CD4-positive, alpha-beta memory T cell (primary cell): ENCODE measurements around the gene COLEC11. TPM values are rescaled to one million over a fixed set of nuclear protein-coding genes. Genes with fewer than 3 reads are reported as not detected.
"Not testable (repeated sequence)": the region's sequence is repeated elsewhere in the genome, so short reads cannot be mapped to it uniquely, and the experiment has no call there.

Experiments used
- CTCF ChIA-PET: fragments of 350-600 bp; sonication (Branson Sonifier 250); formaldehyde crosslinking; loops from one replicate; lab custom pipeline; 2021; ENCODE audit warnings: inconsistent platforms; ENCODE audit not compliant: partially characterized antibody; lab: Charles Lee
- POLR2A ChIA-PET: fragments of 350-600 bp; sonication (Branson Sonifier 250); formaldehyde crosslinking; loops from one replicate; lab custom pipeline; 2021; ENCODE audit not compliant: partially characterized antibody; lab: Charles Lee
- DNase-seq, 5 donors: peaks; one replicate each; pipeline versions ENCODE4 v3.0.0 to v3.0.0-alpha.2; 2020 to 2022; ENCODE audit warnings: mixed read lengths in 1 of 5
- H3K27ac ChIP-seq: one replicate; pipeline ENCODE4 v1.7.0; 2013; ENCODE audit warnings: low read depth, low read length
- H3K27me3 ChIP-seq: 2 replicates; pipeline ENCODE4 v1.7.0; 2013; ENCODE audit warnings: mild to moderate bottlenecking, low read length, moderate library complexity; ENCODE audit not compliant: insufficient read depth
- H3K36me3 ChIP-seq: 2 replicates; pipeline ENCODE4 v1.7.0; 2013; ENCODE audit warnings: mild to moderate bottlenecking, low read length, moderate library complexity; ENCODE audit not compliant: insufficient read depth
- H3K4me1 ChIP-seq: 2 replicates; pipeline ENCODE4 v1.7.0; 2013; ENCODE audit warnings: mild to moderate bottlenecking, low read length, moderate library complexity; ENCODE audit not compliant: insufficient read depth
- H3K4me3 ChIP-seq, 2 donors: one replicate each; pipeline ENCODE4 v1.7.0; 2013; ENCODE audit warnings: low read length in 2 of 2, mild to moderate bottlenecking in 1 of 2
- H3K9me3 ChIP-seq, 2 donors: one replicate each; pipeline ENCODE4 v1.7.0; 2013; ENCODE audit warnings: low read length in 2 of 2, control low read depth in 1 of 2; ENCODE audit not compliant: control insufficient read depth in 1 of 2
- H3K27ac Mint-ChIP-seq, 7 donors: one replicate each; pipeline ENCODE4 v1.8.0; 2020 to 2021; ENCODE audit warnings: mixed read lengths in 7 of 7, mild to moderate bottlenecking in 6 of 7, inconsistent platforms in 3 of 7, moderate library complexity in 3 of 7
- H3K27me3 Mint-ChIP-seq, 2 donors: one replicate each; pipeline ENCODE4 v1.8.0; 2020 to 2021; ENCODE audit warnings: mixed read lengths in 2 of 2
- H3K36me3 Mint-ChIP-seq, 2 donors: one replicate each; pipeline ENCODE4 v1.8.0; 2020 to 2021; ENCODE audit warnings: mixed read lengths in 2 of 2, inconsistent platforms in 1 of 2, mild to moderate bottlenecking in 1 of 2
- H3K4me1 Mint-ChIP-seq, 4 donors: one replicate each; pipeline ENCODE4 v1.8.0; 2020 to 2021; ENCODE audit warnings: mixed read lengths in 4 of 4, mild to moderate bottlenecking in 1 of 4
- H3K4me3 Mint-ChIP-seq, 8 donors: one replicate each; pipeline ENCODE4 v1.8.0; 2020 to 2021; ENCODE audit warnings: mixed read lengths in 8 of 8, mild to moderate bottlenecking in 7 of 8, moderate library complexity in 6 of 8, inconsistent platforms in 3 of 8
- H3K9me3 Mint-ChIP-seq, 8 donors: one replicate each; pipeline ENCODE4 v1.8.0; 2020 to 2021; ENCODE audit warnings: mixed read lengths in 8 of 8, mild to moderate bottlenecking in 5 of 8, inconsistent platforms in 3 of 8, moderate library complexity in 1 of 8
- intact Hi-C: fragments of 100-400 bp; cut with micrococcal nuclease; formaldehyde crosslinking; loops from one replicate; pipeline ENCODE4 v1.15.1; 2023
- polyA plus RNA-seq, 2 donors: library from polyadenylated mRNA; unstranded; fragments of 300-500 nt; fragmentation: Illumina TruSeq; gene quantifications; one replicate each; pipeline ENCODE4 v1.2.3, GENCODE V29; 2021
- total RNA-seq, 2 experiments: library from RNA; stranded (reverse); gene quantifications; one replicate each; pipeline ENCODE4 v1.2.3, GENCODE V29; 2021

The COLEC11 gene
- total and polyA plus RNA-seq, 4 experiments from 2014 or later: 0.30 TPM; not detected in 3

- intact Hi-C loops: no loop called here
- peak overlapping the region in 2 of 7 donors; percentile 3 to 57 for H3K27ac Mint-ChIP-seq
- H3K9me3 Mint-ChIP-seq: peaks cover 0 to 2% (median 0%) of the 10 kb centered on the region in 8 donors
- H3K4me1 Mint-ChIP-seq: peaks cover 7 to 28% (median 19%) of the 10 kb centered on the region in 4 donors
- ChIA-PET CTCF (interaction anchor here (7.8 kb wide), 1 partner anchor 233 kb away, joined by 109 read pairs; no protein-coding TSS in a partner anchor), POLR2A (no interaction called here)
- H3K4me3 Mint-ChIP-seq: no peak overlapping the region
- H3K36me3 Mint-ChIP-seq: no peaks in the 10 kb centered on the region
- peaks cover 8% of the 10 kb centered on the region for H3K4me1 ChIP-seq
- no peaks in the 10 kb centered on the region for H3K27me3 Mint-ChIP-seq
- H3K27me3 ChIP-seq: no peaks in the 10 kb centered on the region
- no peak overlapping the region for H3K27ac ChIP-seq
- no peak overlapping the region for H3K4me3 ChIP-seq
- no peaks in the 10 kb centered on the region for H3K36me3 ChIP-seq
- H3K9me3 ChIP-seq: no peaks in the 10 kb centered on the region
- DNase-seq: no peak
These were observed 61.2 kb downstream of the COLEC11 start for GRCh38 chr2:3655871-3656761.

GRCh38 chr2:3656762-3657721 is 62.1 kb downstream of the COLEC11 start:
- Histone ChIP-seq H3K4me3 (no peak overlapping the region), H3K36me3 (no peaks in the 10 kb centered on the region), H3K27ac (no peak overlapping the region), H3K27me3 (no peaks in the 10 kb centered on the region), H3K4me1 (peaks cover 11% of the 10 kb centered on the region), H3K9me3 (no peaks in the 10 kb centered on the region)
- Mint-ChIP-seq H3K27me3 (no peaks in the 10 kb centered on the region), H3K9me3 (peaks cover 0 to 2% (median 0%) of the 10 kb centered on the region in 8 donors), H3K4me3 (peak overlapping the region in 1 of 8 donors; percentile 24), H3K4me1 (peaks cover 4 to 21% (median 17%) of the 10 kb centered on the region in 4 donors), H3K27ac (no peak overlapping the region), H3K36me3 (no peaks in the 10 kb centered on the region)
- ChIA-PET CTCF (interaction anchor here (7.8 kb wide), 1 partner anchor 234 kb away, joined by 109 read pairs; no protein-coding TSS in a partner anchor), POLR2A (no interaction called here)
- DNase-seq: no peak
- intact Hi-C loops: no loop called here

GRCh38 chr2:3657881-3658280 is 63.0 kb downstream of the COLEC11 start, which contains the start of gene ALLC:
Gene ALLC, plus strand, starts transcription at chr2:3658200. Its CDS starts 12,958 bp downstream, at chr2:3671158.
- no peaks in the 10 kb centered on the region for H3K27me3 ChIP-seq
- DNase-seq: no peak
- no peak within 1 kb of the TSS for H3K27ac Mint-ChIP-seq
- intact Hi-C loops: no loop called here
- no peak within 1 kb of the TSS for H3K27ac ChIP-seq
- peaks cover 0 to 2% (median 0%) of the 10 kb centered on the region in 8 donors for H3K9me3 Mint-ChIP-seq
- no peaks in the 10 kb centered on the region for H3K36me3 ChIP-seq
- H3K36me3 Mint-ChIP-seq: no peaks in the 10 kb centered on the region
- peaks cover 6% of the 10 kb centered on the region for H3K4me1 ChIP-seq
- H3K27me3 Mint-ChIP-seq: no peaks in the 10 kb centered on the region
- H3K9me3 ChIP-seq: no peaks in the 10 kb centered on the region
- H3K4me3 ChIP-seq: no peak within 1 kb of the TSS
- H3K4me3 Mint-ChIP-seq: no peak within 1 kb of the TSS
- CTCF ChIA-PET: no interaction called here
- POLR2A ChIA-PET: no interaction called here
- peaks cover 3 to 20% (median 14%) of the 10 kb centered on the region in 4 donors for H3K4me1 Mint-ChIP-seq

- H3K4me1 Mint-ChIP-seq: peaks cover 3 to 20% (median 14%) of the 10 kb centered on the region in 4 donors
- H3K4me1 ChIP-seq: peaks cover 6% of the 10 kb centered on the region
- H3K27me3 Mint-ChIP-seq: no peaks in the 10 kb centered on the region
- no peaks in the 10 kb centered on the region for H3K27me3 ChIP-seq
- peak overlapping the region in 3 of 7 donors; percentile 38 to 53 (median 42) for H3K27ac Mint-ChIP-seq
- peaks cover 0 to 2% (median 0%) of the 10 kb centered on the region in 8 donors for H3K9me3 Mint-ChIP-seq
- H3K36me3 ChIP-seq: no peaks in the 10 kb centered on the region
- POLR2A ChIA-PET: no interaction called here
- intact Hi-C loops: no loop called here
- no peak overlapping the region for H3K4me3 Mint-ChIP-seq
- no peak overlapping the region for H3K4me3 ChIP-seq
- H3K36me3 Mint-ChIP-seq: no peaks in the 10 kb centered on the region
- no peaks in the 10 kb centered on the region for H3K9me3 ChIP-seq
- CTCF ChIA-PET: interaction anchor here (0.9 kb wide), 1 partner anchor 236 kb away, joined by 3 read pairs; no protein-coding TSS in a partner anchor
- no peak overlapping the region for H3K27ac ChIP-seq
- DNase-seq: no peak
These were observed 64.8 kb downstream of the COLEC11 start for GRCh38 chr2:3659447-3660432.

GRCh38 chr2:3660640-3661039 is 65.7 kb downstream of the COLEC11 start:
- Mint-ChIP-seq H3K4me3 (peak overlapping the region in 2 of 8 donors; percentile 11 to 26), H3K4me1 (peaks cover 3 to 20% (median 14%) of the 10 kb centered on the region in 4 donors), H3K27ac (peak overlapping the region in 5 of 7 donors; percentile 16 to 56 (median 38))
- H3K4me3 ChIP-seq, POLR2A ChIA-PET, H3K27me3 ChIP-seq, H3K36me3 Mint-ChIP-seq, H3K4me1 ChIP-seq, H3K27me3 Mint-ChIP-seq, H3K9me3 ChIP-seq, H3K27ac ChIP-seq, CTCF ChIA-PET, H3K9me3 Mint-ChIP-seq, H3K36me3 ChIP-seq, intact Hi-C loops, DNase-seq: not testable (repeated sequence)

GRCh38 chr2:3661149-3661660 is 66.3 kb downstream of the COLEC11 start:
- peaks cover 6% of the 10 kb centered on the region for H3K4me1 ChIP-seq
- intact Hi-C loops: no loop called here
- H3K4me3 ChIP-seq: no peak overlapping the region
- CTCF ChIA-PET: interaction anchor here (2.9 kb wide), 1 partner anchor 10 kb away, joined by 10 read pairs; no protein-coding TSS in a partner anchor
- Mint-ChIP-seq H3K9me3 (peaks cover 0 to 2% (median 0%) of the 10 kb centered on the region in 8 donors), H3K4me3 (no peak overlapping the region), H3K27me3 (no peaks in the 10 kb centered on the region), H3K27ac (peak overlapping the region in 3 of 7 donors; percentile 41 to 63 (median 59)), H3K4me1 (peaks cover 3 to 20% (median 14%) of the 10 kb centered on the region in 4 donors), H3K36me3 (no peaks in the 10 kb centered on the region)
- H3K9me3 ChIP-seq: no peaks in the 10 kb centered on the region
- POLR2A ChIA-PET: no interaction called here
- no peaks in the 10 kb centered on the region for H3K27me3 ChIP-seq
- H3K36me3 ChIP-seq: no peaks in the 10 kb centered on the region
- H3K27ac ChIP-seq: no peak overlapping the region
- no peak for DNase-seq
